AG10803 (cell line): Measurements from ENCODE around the gene C16orf95.
A peak's percentile ranks its signal among the peaks of the same experiment; 100 is the strongest.
"Not testable (repeated sequence)": the region's sequence is repeated elsewhere in the genome, so short reads cannot be mapped to it uniquely, and the experiment has no call there.

Experiments
- DNase-seq: peaks from one replicate; pipeline ENCODE4 v3.0.0; 2010; ENCODE audit warnings: low read depth
- H3K4me3 ChIP-seq: 2 replicates; pipeline ENCODE4 v1.5.1; 2011; ENCODE audit warnings: mild to moderate bottlenecking, low read length, control low read depth
- CTCF ChIP-seq: conservative IDR thresholded peaks from 2 replicates; pipeline ENCODE4 v1.5.1; 2011; ENCODE audit warnings: mild to moderate bottlenecking, low read length, control low read depth, inconsistent platforms

The C16orf95 gene, protein sequence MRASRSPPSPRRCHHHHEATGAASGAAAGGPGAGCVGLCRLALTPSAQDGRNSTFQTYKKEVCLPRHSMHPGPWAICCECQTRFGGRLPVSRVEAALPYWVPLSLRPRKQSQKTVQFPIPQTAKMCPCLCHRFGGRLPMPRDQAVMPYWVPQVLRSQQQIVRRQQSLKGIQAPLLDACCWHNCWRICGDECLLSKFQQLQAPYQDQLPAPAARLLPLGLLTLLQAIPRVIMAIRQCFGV

GRCh38 chr16:87316923-87317749 lies at the start of gene C16orf95:
C16orf95 (minus strand) TSS chr16:87317392; CDS start chr16:87317242, 150 bp downstream.
- DNase-seq, result peak; percentile 93
- H3K4me3 ChIP-seq, result peak within 1 kb of the TSS; percentile 91
- TF ChIP-seq CTCF, result peak; percentile 74

GRCh38 chr16:87366930-87367329 lies 49.7 kb upstream of the C16orf95 start:
- no peak for TF ChIP-seq CTCF
- DNase-seq, result no peak
- no peak overlapping the region for H3K4me3 ChIP-seq

DNA sequence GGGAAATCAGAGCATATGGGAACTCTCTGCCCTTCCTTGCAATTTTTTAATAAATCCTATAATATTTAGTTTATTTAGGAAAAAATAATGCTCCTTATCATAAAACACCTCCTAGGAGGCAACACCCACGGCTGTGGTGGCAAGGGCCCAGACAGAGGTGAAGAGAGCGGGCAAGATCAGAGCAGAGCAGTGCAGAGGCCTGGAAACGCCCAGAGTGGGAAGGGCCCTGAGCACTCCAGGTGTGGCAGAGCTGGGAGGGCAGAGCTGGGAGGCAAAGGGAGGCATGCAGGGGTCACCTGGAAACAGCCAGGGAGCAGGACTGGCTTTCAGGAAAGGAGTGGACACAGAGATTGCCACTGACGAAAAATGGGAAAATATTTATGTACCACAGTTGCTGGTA lies 49.1 kb upstream of the C16orf95 start:
- no peak for TF ChIP-seq CTCF
- DNase-seq, result no peak
- H3K4me3 ChIP-seq, result no peak overlapping the region

- no peak for TF ChIP-seq CTCF
- DNase-seq, result no peak
- H3K4me3 ChIP-seq, result no peak overlapping the region
These were observed 48.0 kb upstream of the C16orf95 start for GRCh38 chr16:87365021-87365713.

DNA sequence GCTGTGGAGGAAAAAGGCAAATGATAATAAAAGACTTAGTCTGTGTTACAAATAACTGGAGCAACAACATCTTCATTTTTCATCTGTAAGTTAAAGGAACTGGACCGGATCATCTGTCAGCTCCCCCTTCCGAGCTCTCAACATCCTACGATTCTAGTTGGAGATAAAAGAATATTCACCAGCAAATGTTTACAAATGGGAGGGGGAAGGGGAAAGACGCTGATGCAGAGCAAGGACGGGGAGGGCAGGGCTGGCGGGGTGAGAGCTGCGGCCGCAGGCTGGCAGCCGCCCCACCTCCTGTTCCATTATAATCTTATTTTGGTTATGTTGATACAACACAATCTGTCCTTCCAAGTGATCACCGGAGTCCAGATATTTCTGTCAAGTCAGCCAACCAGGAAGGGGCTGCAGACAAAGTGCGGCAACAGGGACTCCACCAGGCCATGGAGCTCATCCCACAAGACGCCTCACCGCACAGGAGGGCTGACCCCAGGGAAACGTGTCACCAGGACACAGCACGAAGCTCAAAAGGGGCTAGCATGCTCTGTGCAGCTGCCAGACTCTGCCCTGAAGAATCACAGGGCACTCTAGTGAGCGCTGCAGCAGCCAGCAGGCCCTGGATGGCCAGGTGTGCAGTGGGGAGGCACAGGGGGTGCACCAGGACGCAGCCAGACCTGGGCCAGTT lies 46.7 kb upstream of the C16orf95 start:
- DNase-seq, result no peak
- H3K4me3 ChIP-seq, result no peak overlapping the region

GRCh38 chr16:87362828-87363559 lies 45.8 kb upstream of the C16orf95 start:
- not testable (repeated sequence) for DNase-seq, H3K4me3 ChIP-seq

More for the DNA sequence above, 46.7 kb upstream of the C16orf95 start:
- TF ChIP-seq CTCF, result no peak
